ENCODE results near the gene GBGT1. TPM values are rescaled to one million over a fixed set of nuclear protein-coding genes. Genes with fewer than 3 reads are reported as not detected.

Gene GBGT1
- total RNA-seq, 1 donor from 2014 or later, result 8.1 TPM

GRCh38 chr9:133119103-133119845, 44.4 kb downstream of the GBGT1 start:
- Mint-ChIP-seq H3K4me1 (ENCODE audit: low read depth) (peaks cover 14% of the 10 kb centered on the region), H3K27me3 (ENCODE audit: low read depth) (peaks cover 4% of the 10 kb centered on the region), H3K36me3 (ENCODE audit: low read depth) (peaks cover under 1% of the 10 kb centered on the region), H3K4me3 (ENCODE audit: unreplicated experiment) (no peak overlapping the region), H3K27ac (ENCODE audit: unreplicated experiment) (no peak overlapping the region), H3K9me3 (ENCODE audit: low read depth) (no peaks in the 10 kb centered on the region)
- no peak for DNase-seq (ENCODE audit: low spot score)
- TF ChIP-seq, protein P1, sequence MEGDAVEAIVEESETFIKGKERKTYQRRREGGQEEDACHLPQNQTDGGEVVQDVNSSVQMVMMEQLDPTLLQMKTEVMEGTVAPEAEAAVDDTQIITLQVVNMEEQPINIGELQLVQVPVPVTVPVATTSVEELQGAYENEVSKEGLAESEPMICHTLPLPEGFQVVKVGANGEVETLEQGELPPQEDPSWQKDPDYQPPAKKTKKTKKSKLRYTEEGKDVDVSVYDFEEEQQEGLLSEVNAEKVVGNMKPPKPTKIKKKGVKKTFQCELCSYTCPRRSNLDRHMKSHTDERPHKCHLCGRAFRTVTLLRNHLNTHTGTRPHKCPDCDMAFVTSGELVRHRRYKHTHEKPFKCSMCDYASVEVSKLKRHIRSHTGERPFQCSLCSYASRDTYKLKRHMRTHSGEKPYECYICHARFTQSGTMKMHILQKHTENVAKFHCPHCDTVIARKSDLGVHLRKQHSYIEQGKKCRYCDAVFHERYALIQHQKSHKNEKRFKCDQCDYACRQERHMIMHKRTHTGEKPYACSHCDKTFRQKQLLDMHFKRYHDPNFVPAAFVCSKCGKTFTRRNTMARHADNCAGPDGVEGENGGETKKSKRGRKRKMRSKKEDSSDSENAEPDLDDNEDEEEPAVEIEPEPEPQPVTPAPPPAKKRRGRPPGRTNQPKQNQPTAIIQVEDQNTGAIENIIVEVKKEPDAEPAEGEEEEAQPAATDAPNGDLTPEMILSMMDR (IDR thresholded peaks at IDR 0.05), result no peak

DNA sequence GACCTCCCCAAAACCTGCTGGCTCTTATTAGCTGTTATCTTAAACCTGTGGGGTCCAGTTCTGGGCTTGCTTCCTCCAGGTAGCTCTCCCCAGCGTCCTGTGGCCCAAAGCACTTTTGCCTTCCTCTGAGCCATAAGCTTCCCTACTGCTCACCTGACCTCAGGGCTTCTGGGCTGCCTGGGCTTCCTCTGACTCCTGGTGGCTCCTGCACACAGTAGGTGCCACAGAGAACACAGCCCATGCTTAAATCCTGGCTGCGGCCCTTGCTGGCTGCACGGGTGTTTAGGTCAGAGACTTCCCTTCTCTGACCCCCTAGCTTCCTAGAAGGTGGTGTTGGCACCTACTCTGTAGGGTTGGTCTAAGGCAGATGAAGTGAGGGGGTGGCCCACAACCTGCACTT, 45.1 kb downstream of the GBGT1 start:
- TF ChIP-seq, protein P1 (IDR thresholded peaks at IDR 0.05), result no peak
- Mint-ChIP-seq H3K27me3 (ENCODE audit: low read depth) (no peaks in the 10 kb centered on the region), H3K36me3 (ENCODE audit: low read depth) (no peaks in the 10 kb centered on the region), H3K4me3 (ENCODE audit: unreplicated experiment) (no peak overlapping the region), H3K27ac (ENCODE audit: unreplicated experiment) (no peak overlapping the region), H3K4me1 (ENCODE audit: low read depth) (peaks cover 21% of the 10 kb centered on the region), H3K9me3 (ENCODE audit: low read depth) (no peaks in the 10 kb centered on the region)
- DNase-seq (ENCODE audit: low spot score), result no peak

DNA sequence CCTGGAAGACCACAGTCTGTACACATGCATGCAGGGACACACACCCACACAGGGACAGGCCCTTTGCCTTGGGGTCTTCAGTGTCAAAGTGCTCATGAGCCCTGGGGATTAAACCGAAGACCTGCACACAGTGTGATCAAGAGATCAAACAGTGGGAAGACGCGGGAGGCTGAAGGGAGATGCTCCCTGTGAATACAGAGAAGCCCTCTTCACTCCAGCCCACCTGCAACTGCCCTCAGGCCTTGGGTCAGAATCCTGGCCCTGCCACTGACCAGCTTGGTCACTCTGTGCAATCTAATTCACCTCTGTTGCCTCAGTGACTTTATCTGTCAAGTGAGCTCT, 45.6 kb downstream of the GBGT1 start:
- H3K27ac Mint-ChIP-seq (ENCODE audit: unreplicated experiment), result no peak overlapping the region
- H3K27me3 Mint-ChIP-seq (ENCODE audit: low read depth), result no peaks in the 10 kb centered on the region
- TF ChIP-seq, protein P1 (IDR thresholded peaks at IDR 0.05), result no peak
- no peak for DNase-seq (ENCODE audit: low spot score)
- no peaks in the 10 kb centered on the region for H3K36me3 Mint-ChIP-seq (ENCODE audit: low read depth)
- peaks cover 25% of the 10 kb centered on the region for H3K4me1 Mint-ChIP-seq (ENCODE audit: low read depth)
- no peak overlapping the region for H3K4me3 Mint-ChIP-seq (ENCODE audit: unreplicated experiment)
- H3K9me3 Mint-ChIP-seq (ENCODE audit: low read depth), result no peaks in the 10 kb centered on the region

- peaks cover 27% of the 10 kb centered on the region for H3K4me1 Mint-ChIP-seq (ENCODE audit: low read depth)
- no peak overlapping the region for H3K27ac Mint-ChIP-seq (ENCODE audit: unreplicated experiment)
- no peak for DNase-seq (ENCODE audit: low spot score)
- H3K4me3 Mint-ChIP-seq (ENCODE audit: unreplicated experiment), result no peak overlapping the region
- no peaks in the 10 kb centered on the region for H3K27me3 Mint-ChIP-seq (ENCODE audit: low read depth)
- TF ChIP-seq, protein P1 (IDR thresholded peaks at IDR 0.05), result no peak
- no peaks in the 10 kb centered on the region for H3K9me3 Mint-ChIP-seq (ENCODE audit: low read depth)
- H3K36me3 Mint-ChIP-seq (ENCODE audit: low read depth), result no peaks in the 10 kb centered on the region
These were observed 46.2 kb downstream of the GBGT1 start for GRCh38 chr9:133117271-133118178.

All from chondrocyte (in vitro differentiated cells).